ENCODE data around the gene KRT2. TPM values are rescaled to one million over a fixed set of nuclear protein-coding genes. Genes with fewer than 3 reads are reported as not detected.

The KRT2 gene
- total and polyA plus RNA-seq, 7 donors: 0.38 TPM; not detected in 6

DNA sequence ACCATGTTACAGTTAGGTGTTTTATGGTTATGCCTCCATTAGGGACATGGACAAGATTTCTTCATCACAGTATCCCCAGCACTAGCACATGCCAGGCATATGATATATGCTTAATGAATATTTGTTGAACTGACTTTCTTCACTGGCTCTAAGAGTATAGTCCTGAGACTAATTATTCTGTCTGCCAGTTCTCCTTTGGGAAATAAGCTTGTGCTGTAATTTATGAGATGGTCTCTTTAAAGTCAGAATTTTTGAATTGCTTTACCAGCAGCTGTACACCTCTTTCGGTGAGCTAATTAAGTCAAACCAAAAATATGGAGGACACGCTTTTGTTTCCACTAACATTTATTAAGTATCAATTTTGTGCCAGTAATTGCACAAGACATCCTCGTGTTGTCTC lies 45.9 kb downstream of the KRT2 start:
- WGBS, 2 donors: 84 to 85% methylated on average over 3 of the region's 3 CpGs
- intact Hi-C loops (cut with DNase I): no loop called here
- peaks cover 5 to 43% (median 21%) of the 10 kb centered on the region in 3 donors for H3K27me3 ChIP-seq
- no peaks in the 10 kb centered on the region for H3K4me1 ChIP-seq
- TF ChIP-seq POLR2A (IDR thresholded peaks at IDR 0.05): no peak
- TF ChIP-seq EP300 (IDR thresholded peaks at IDR 0.05): no peak
- TF ChIP-seq POLR2AphosphoS5 (IDR thresholded peaks at IDR 0.05): no peak
- TF ChIP-seq CTCF (IDR thresholded peaks at IDR 0.05): no peak
- H3K27ac ChIP-seq: no peak overlapping the region
- no peak overlapping the region for H3K4me3 ChIP-seq
- no peaks in the 10 kb centered on the region for H3K9me3 ChIP-seq
- H3K36me3 ChIP-seq: no peaks in the 10 kb centered on the region
- no peak for DNase-seq

- no peak for DNase-seq
- TF ChIP-seq POLR2A (IDR thresholded peaks at IDR 0.05): no peak
- TF ChIP-seq EP300 (IDR thresholded peaks at IDR 0.05): no peak
- no peak for TF ChIP-seq CTCF (IDR thresholded peaks at IDR 0.05)
- TF ChIP-seq POLR2AphosphoS5 (IDR thresholded peaks at IDR 0.05): no peak
- intact Hi-C loops (cut with DNase I): no loop called here
- no peaks in the 10 kb centered on the region for H3K4me1 ChIP-seq
- H3K36me3 ChIP-seq: no peaks in the 10 kb centered on the region
- H3K4me3 ChIP-seq: no peak overlapping the region
- H3K27ac ChIP-seq: no peak overlapping the region
- no peaks in the 10 kb centered on the region for H3K9me3 ChIP-seq
- peaks cover 9 to 43% (median 21%) of the 10 kb centered on the region in 3 donors for H3K27me3 ChIP-seq
- WGBS, 2 donors: 93 to 94% methylated on average over 1 of the region's 1 CpG
These were observed 46.5 kb downstream of the KRT2 start for GRCh38 chr12:52605542-52605941.

DNA sequence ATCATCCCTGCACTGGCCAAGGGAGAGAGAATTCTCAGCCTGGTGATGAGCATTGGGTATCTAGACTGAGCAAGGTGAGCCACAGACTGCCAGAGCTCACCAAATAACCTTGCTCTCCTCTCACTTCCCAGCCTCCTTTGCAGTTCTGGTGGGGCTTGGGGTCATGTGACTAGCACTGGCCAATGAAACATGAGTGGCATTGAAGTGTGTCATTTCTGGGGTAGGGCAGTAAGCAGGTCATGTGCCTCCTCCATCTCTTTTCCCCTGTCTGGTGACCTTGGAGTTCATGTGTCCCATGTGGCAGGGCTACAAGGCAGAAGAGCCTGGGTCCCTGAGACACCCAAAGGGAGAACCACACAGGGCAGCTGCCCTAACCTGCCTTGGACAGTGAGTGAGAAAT lies 47.2 kb downstream of the KRT2 start:
- no peak overlapping the region for H3K4me3 ChIP-seq
- intact Hi-C loops (cut with DNase I): no loop called here
- TF ChIP-seq POLR2A (IDR thresholded peaks at IDR 0.05) (no peak), EP300 (IDR thresholded peaks at IDR 0.05) (no peak), CTCF (IDR thresholded peaks at IDR 0.05) (no peak), POLR2AphosphoS5 (IDR thresholded peaks at IDR 0.05) (no peak)
- H3K9me3 ChIP-seq: no peaks in the 10 kb centered on the region
- H3K27me3 ChIP-seq: peaks cover 9 to 42% (median 24%) of the 10 kb centered on the region in 3 donors
- no peak for DNase-seq
- H3K36me3 ChIP-seq: no peaks in the 10 kb centered on the region
- H3K4me1 ChIP-seq: no peaks in the 10 kb centered on the region
- no peak overlapping the region for H3K27ac ChIP-seq

DNA sequence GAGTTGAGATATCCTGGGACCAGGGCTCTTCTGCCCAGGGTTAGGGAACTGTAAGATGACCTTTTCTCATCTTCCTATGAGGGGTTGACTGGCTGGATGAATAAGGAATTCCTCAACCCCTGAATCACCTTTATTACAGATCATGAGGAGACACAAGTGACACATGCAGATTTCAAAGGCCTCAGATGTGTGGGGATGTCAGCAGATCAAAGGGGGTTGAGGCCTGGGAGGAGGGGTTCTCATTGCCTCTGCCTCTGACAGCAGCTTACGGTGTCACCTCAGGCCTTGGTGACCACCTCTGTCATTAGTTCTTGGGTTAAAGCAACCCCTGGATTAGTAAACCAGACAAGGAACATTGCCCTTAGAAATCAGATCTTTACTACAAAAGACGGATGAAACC lies 48.7 kb downstream of the KRT2 start:
- Histone ChIP-seq H3K4me3 (no peak overlapping the region), H3K36me3 (no peaks in the 10 kb centered on the region), H3K27me3 (peaks cover 9 to 41% (median 24%) of the 10 kb centered on the region in 3 donors), H3K27ac (no peak overlapping the region), H3K9me3 (no peaks in the 10 kb centered on the region), H3K4me1 (no peaks in the 10 kb centered on the region)
- TF ChIP-seq POLR2A (IDR thresholded peaks at IDR 0.05) (no peak), POLR2AphosphoS5 (IDR thresholded peaks at IDR 0.05) (no peak), EP300 (IDR thresholded peaks at IDR 0.05) (no peak), CTCF (IDR thresholded peaks at IDR 0.05) (no peak)
- intact Hi-C loops (cut with DNase I): no loop called here
- WGBS, 2 donors: 80 to 93% methylated on average over 2 of the region's 2 CpGs
- DNase-seq: no peak

DNA sequence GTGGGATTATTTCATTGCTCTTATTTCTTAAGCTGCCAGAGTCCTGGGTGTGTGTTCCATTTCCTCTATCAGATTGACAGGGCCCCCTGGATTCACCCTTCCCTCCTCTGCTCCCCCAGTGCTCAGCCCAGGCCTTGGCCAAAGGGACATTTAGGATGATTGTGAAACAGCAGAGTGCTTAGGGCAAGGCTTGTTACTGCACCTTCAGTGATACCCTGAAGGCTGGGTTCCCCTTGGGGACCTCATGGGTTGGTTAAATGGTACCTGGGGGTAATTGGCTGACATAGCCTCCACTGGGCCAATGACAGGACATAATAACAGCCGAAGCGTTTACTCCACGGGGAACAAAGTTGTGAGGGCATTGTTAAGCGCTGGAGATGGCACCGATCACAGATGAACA lies 49.5 kb downstream of the KRT2 start:
- Histone ChIP-seq H3K27me3 (peaks cover 9 to 41% (median 24%) of the 10 kb centered on the region in 3 donors), H3K36me3 (no peaks in the 10 kb centered on the region), H3K27ac (no peak overlapping the region), H3K4me3 (no peak overlapping the region), H3K4me1 (no peaks in the 10 kb centered on the region), H3K9me3 (no peaks in the 10 kb centered on the region)
- WGBS, 2 donors: 83 to 90% methylated on average over 5 of the region's 5 CpGs
- intact Hi-C loops (cut with DNase I): no loop called here
- no peak for DNase-seq
- no peak for TF ChIP-seq EP300 (IDR thresholded peaks at IDR 0.05)
